SK-N-SH (cell line): Measurements from ENCODE around the gene CYTH4.

Experiments
- CTCF ChIP-seq: fragments of 200-600 bp; sonication (generic); IDR thresholded peaks from 2 replicates; pipeline ENCODE4 v1.6.1; 2017; ENCODE audit warnings: antibody characterized with exemption, mild to moderate bottlenecking, moderate library complexity
- EP300 ChIP-seq, 2 experiments: IDR thresholded peaks; 2 replicates each; pipeline versions ENCODE4 v1.4.0 to v1.6.1; 2012; ENCODE audit warnings: borderline replicate concordance in 1 of 2, low read depth in 1 of 2, low read length in 1 of 2
- EZH2phosphoT487 ChIP-seq: fragments of 200-600 bp; sonication (generic); IDR thresholded peaks from 2 replicates; pipeline ENCODE4 v1.6.1; 2017; ENCODE audit warnings: low read depth, mixed run types, mild to moderate bottlenecking, antibody characterized with exemption, moderate library complexity, borderline replicate concordance
- FOSL2 ChIP-seq: IDR thresholded peaks from 2 replicates; pipeline ENCODE4 v1.4.0; 2012; ENCODE audit warnings: low read depth, mild to moderate bottlenecking, moderate library complexity, borderline replicate concordance
- GABPA ChIP-seq: IDR thresholded peaks from 2 replicates; pipeline ENCODE4 v1.4.0; 2012; ENCODE audit warnings: low read depth, mild to moderate bottlenecking
- POLR2AphosphoS5 ChIP-seq: IDR thresholded peaks from 2 replicates; pipeline ENCODE4 v1.6.1; 2012; ENCODE audit warnings: low read depth, low read length
- TF ChIP-seq, protein P1 (sequence below): IDR thresholded peaks from 2 replicates; pipeline ENCODE4 v1.4.0; 2012; ENCODE audit warnings: low read depth
- TF ChIP-seq, protein P2 (sequence below): IDR thresholded peaks from 2 replicates; pipeline ENCODE4 v1.6.1; 2012; ENCODE audit warnings: mild to moderate bottlenecking, low read depth, low read length, moderate library complexity
- TF ChIP-seq, protein P3 (sequence below): IDR thresholded peaks from 2 replicates; pipeline ENCODE4 v1.4.0; 2012; ENCODE audit warnings: low read depth, borderline replicate concordance
- TF ChIP-seq, protein P4 (sequence below): IDR thresholded peaks from 2 replicates; pipeline ENCODE4; 2012
- TF ChIP-seq, protein P5 (sequence below): fragments of 150-350 bp; IDR thresholded peaks from 2 replicates; pipeline ENCODE4 v1.6.1; 2017; ENCODE audit warnings: antibody characterized with exemption, low read length, low read depth, borderline replicate concordance

- TF ChIP-seq POLR2AphosphoS5 (no peak), GABPA (no peak), FOSL2 (no peak), EZH2phosphoT487 (no peak), CTCF (no peak), EP300 (IDR thresholded peaks at IDR 0.05; ENCODE audit: borderline replicate concordance in 1 of 2, low read depth in 1 of 2, low read length in 1 of 2) (no peak)
- TF ChIP-seq, protein P1, sequence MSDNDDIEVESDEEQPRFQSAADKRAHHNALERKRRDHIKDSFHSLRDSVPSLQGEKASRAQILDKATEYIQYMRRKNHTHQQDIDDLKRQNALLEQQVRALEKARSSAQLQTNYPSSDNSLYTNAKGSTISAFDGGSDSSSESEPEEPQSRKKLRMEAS = no peak
- TF ChIP-seq, protein P2, sequence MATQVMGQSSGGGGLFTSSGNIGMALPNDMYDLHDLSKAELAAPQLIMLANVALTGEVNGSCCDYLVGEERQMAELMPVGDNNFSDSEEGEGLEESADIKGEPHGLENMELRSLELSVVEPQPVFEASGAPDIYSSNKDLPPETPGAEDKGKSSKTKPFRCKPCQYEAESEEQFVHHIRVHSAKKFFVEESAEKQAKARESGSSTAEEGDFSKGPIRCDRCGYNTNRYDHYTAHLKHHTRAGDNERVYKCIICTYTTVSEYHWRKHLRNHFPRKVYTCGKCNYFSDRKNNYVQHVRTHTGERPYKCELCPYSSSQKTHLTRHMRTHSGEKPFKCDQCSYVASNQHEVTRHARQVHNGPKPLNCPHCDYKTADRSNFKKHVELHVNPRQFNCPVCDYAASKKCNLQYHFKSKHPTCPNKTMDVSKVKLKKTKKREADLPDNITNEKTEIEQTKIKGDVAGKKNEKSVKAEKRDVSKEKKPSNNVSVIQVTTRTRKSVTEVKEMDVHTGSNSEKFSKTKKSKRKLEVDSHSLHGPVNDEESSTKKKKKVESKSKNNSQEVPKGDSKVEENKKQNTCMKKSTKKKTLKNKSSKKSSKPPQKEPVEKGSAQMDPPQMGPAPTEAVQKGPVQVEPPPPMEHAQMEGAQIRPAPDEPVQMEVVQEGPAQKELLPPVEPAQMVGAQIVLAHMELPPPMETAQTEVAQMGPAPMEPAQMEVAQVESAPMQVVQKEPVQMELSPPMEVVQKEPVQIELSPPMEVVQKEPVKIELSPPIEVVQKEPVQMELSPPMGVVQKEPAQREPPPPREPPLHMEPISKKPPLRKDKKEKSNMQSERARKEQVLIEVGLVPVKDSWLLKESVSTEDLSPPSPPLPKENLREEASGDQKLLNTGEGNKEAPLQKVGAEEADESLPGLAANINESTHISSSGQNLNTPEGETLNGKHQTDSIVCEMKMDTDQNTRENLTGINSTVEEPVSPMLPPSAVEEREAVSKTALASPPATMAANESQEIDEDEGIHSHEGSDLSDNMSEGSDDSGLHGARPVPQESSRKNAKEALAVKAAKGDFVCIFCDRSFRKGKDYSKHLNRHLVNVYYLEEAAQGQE = no peak
- TF ChIP-seq, protein P3, sequence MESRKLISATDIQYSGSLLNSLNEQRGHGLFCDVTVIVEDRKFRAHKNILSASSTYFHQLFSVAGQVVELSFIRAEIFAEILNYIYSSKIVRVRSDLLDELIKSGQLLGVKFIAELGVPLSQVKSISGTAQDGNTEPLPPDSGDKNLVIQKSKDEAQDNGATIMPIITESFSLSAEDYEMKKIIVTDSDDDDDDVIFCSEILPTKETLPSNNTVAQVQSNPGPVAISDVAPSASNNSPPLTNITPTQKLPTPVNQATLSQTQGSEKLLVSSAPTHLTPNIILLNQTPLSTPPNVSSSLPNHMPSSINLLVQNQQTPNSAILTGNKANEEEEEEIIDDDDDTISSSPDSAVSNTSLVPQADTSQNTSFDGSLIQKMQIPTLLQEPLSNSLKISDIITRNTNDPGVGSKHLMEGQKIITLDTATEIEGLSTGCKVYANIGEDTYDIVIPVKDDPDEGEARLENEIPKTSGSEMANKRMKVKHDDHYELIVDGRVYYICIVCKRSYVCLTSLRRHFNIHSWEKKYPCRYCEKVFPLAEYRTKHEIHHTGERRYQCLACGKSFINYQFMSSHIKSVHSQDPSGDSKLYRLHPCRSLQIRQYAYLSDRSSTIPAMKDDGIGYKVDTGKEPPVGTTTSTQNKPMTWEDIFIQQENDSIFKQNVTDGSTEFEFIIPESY = no peak
- TF ChIP-seq, protein P4, sequence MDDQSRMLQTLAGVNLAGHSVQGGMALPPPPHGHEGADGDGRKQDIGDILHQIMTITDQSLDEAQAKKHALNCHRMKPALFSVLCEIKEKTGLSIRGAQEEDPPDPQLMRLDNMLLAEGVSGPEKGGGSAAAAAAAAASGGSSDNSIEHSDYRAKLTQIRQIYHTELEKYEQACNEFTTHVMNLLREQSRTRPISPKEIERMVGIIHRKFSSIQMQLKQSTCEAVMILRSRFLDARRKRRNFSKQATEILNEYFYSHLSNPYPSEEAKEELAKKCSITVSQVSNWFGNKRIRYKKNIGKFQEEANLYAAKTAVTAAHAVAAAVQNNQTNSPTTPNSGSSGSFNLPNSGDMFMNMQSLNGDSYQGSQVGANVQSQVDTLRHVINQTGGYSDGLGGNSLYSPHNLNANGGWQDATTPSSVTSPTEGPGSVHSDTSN = no peak
- TF ChIP-seq, protein P5, sequence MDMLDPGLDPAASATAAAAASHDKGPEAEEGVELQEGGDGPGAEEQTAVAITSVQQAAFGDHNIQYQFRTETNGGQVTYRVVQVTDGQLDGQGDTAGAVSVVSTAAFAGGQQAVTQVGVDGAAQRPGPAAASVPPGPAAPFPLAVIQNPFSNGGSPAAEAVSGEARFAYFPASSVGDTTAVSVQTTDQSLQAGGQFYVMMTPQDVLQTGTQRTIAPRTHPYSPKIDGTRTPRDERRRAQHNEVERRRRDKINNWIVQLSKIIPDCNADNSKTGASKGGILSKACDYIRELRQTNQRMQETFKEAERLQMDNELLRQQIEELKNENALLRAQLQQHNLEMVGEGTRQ = no peak
These were observed 42.7 kb downstream of the CYTH4 start for GRCh38 chr22:37325039-37325395.
